ENCODE results near the gene PRKAB2.

DNA sequence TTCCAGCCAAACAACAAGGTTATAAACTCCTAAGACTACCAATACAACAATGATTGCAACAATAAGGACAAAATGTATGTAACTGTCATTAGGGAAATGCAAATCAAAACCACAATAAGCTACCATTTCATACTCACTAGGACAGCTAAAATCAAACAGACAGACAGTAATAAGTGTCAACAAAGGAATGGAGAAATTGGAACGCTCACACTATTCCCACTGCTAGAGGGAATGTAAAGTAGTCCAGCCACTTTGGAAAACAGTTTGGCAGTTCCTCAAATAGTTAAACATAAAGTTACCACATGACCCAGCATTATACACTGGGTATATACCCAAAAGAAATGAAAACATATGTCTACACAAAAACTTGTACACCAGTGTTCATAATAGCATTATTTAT is 9.3 kb downstream of the PRKAB2 start:
- TF ChIP-seq POLR2A (IDR thresholded peaks at IDR 0.05) = no peak
- TF ChIP-seq CTCF (IDR thresholded peaks at IDR 0.05 in 8 of 11, conservative IDR thresholded peaks at IDR 0.05 in 3 of 11) = no peak

Measured in spleen (tissue), 7 donors.